Activated naive CD4-positive, alpha-beta T cell treated with anti-CD3 and anti-CD28 coated beads, Interleukin-2, amount 50 U/mL, for 24 hours (primary cell): ENCODE results near the gene ARFRP1.
"Not testable (repeated sequence)": the region's sequence is repeated elsewhere in the genome, so short reads cannot be mapped to it uniquely, and the experiment has no call there.

Source experiments
- H3K27ac Mint-ChIP-seq: one replicate; pipeline ENCODE4 v1.8.0; 2021; ENCODE audit warnings: mild to moderate bottlenecking, mixed read lengths
- H3K27me3 Mint-ChIP-seq: one replicate; pipeline ENCODE4 v1.8.0; 2021; ENCODE audit warnings: mixed read lengths
- H3K36me3 Mint-ChIP-seq: one replicate; pipeline ENCODE4 v1.8.0; 2021; ENCODE audit warnings: mixed read lengths
- H3K4me1 Mint-ChIP-seq: one replicate; pipeline ENCODE4 v1.8.0; 2021; ENCODE audit warnings: mixed read lengths
- H3K4me3 Mint-ChIP-seq: one replicate; pipeline ENCODE4 v1.8.0; 2021; ENCODE audit warnings: mild to moderate bottlenecking, mixed read lengths
- H3K9me3 Mint-ChIP-seq: one replicate; pipeline ENCODE4 v1.8.0; 2021; ENCODE audit warnings: mixed read lengths

ARFRP1 gene

GRCh38 chr20:63653041-63653973 lies 54.5 kb downstream of the ARFRP1 start, which contains the start of gene STMN3:
Gene STMN3 (minus strand): TSS chr20:63653424. CDS start chr20:63653345, 79 bp downstream.
- H3K36me3 Mint-ChIP-seq: peaks cover 1% of the 10 kb centered on the region
- no peaks in the 10 kb centered on the region for H3K27me3 Mint-ChIP-seq
- peaks cover 31% of the 10 kb centered on the region for H3K4me1 Mint-ChIP-seq
- H3K9me3 Mint-ChIP-seq: no peaks in the 10 kb centered on the region
- H3K4me3 Mint-ChIP-seq: peak within 1 kb of the TSS; percentile 73
- peak within 1 kb of the TSS; percentile 46 for H3K27ac Mint-ChIP-seq

GRCh38 chr20:63652192-63652980 lies 55.4 kb downstream of the ARFRP1 start:
- no peak overlapping the region for H3K27ac Mint-ChIP-seq
- H3K4me1 Mint-ChIP-seq: peaks cover 27% of the 10 kb centered on the region
- peak overlapping the region; percentile 57 for H3K4me3 Mint-ChIP-seq
- H3K27me3 Mint-ChIP-seq: no peaks in the 10 kb centered on the region
- H3K36me3 Mint-ChIP-seq: no peaks in the 10 kb centered on the region
- no peaks in the 10 kb centered on the region for H3K9me3 Mint-ChIP-seq

- H3K27ac Mint-ChIP-seq: peak overlapping the region; percentile 91
- no peaks in the 10 kb centered on the region for H3K36me3 Mint-ChIP-seq
- peaks cover 27% of the 10 kb centered on the region for H3K4me1 Mint-ChIP-seq
- no peaks in the 10 kb centered on the region for H3K9me3 Mint-ChIP-seq
- H3K27me3 Mint-ChIP-seq: no peaks in the 10 kb centered on the region
- peak overlapping the region; percentile 86 for H3K4me3 Mint-ChIP-seq
These were observed 55.9 kb downstream of the ARFRP1 start for GRCh38 chr20:63651942-63652191.

GRCh38 chr20:63650486-63650885 lies 57.3 kb downstream of the ARFRP1 start:
- H3K27ac Mint-ChIP-seq, H3K9me3 Mint-ChIP-seq, H3K36me3 Mint-ChIP-seq, H3K27me3 Mint-ChIP-seq, H3K4me3 Mint-ChIP-seq: not testable (repeated sequence)
- H3K4me1 Mint-ChIP-seq: peaks cover 27% of the 10 kb centered on the region

- Mint-ChIP-seq H3K4me3 (no peak overlapping the region), H3K4me1 (peaks cover 17% of the 10 kb centered on the region), H3K36me3 (no peaks in the 10 kb centered on the region), H3K27ac (no peak overlapping the region), H3K27me3 (no peaks in the 10 kb centered on the region), H3K9me3 (no peaks in the 10 kb centered on the region)
These were observed 58.7 kb downstream of the ARFRP1 start for GRCh38 chr20:63648895-63649589.
